Renal cortical epithelial cell (primary cell): ENCODE results near the gene NECTIN4. TPM values are rescaled to one million over a fixed set of nuclear protein-coding genes. Genes with fewer than 3 reads are reported as not detected.
A peak's percentile ranks its signal among the peaks of the same experiment; 100 is the strongest.

Source experiments
- DNase-seq: peaks from one replicate; pipeline ENCODE4 v3.0.0-alpha.2; 2011; ENCODE audit warnings: low read depth
- total RNA-seq: library from RNA; depleted of rRNA; stranded (reverse); fragments of >200 nt; gene quantifications from 2 replicates; pipeline ENCODE4 v1.2.3, GENCODE V29; 2014

Gene NECTIN4
- total RNA-seq, 1 donor from 2014 or later, result 0.75 TPM

- no peak for DNase-seq
Measured at GRCh38 chr1:161111527-161111926, 22.2 kb upstream of the NECTIN4 start.

GRCh38 chr1:161111117-161111516 is 21.8 kb upstream of the NECTIN4 start:
- no peak for DNase-seq

DNA sequence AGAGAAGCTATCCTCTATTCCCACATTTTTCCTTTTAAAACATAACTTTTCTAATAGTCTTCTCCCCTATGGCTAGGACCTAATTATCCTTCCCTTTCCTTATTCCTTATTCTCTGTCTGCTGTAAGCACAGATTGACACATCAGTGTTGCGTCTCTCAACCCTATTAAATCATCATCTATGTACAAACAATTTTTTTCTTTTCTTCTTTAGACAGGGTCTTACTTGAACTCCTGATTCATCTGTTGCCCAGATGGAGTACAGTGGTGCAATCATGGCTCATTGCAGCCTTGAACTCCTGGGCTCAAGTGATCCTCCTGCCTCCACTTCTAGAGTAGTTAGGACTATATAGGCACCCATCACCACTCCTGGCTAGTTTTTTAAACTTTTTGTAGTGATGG is 17.1 kb upstream of the NECTIN4 start:
- no peak for DNase-seq

- no peak for DNase-seq
Measured at GRCh38 chr1:161100556-161100955, 11.2 kb upstream of the NECTIN4 start.

GRCh38 chr1:161099090-161099802 is 9.9 kb upstream of the NECTIN4 start:
- no peak for DNase-seq

GRCh38 chr1:161098210-161099068 is 9.1 kb upstream of the NECTIN4 start, which contains the start of gene KLHDC9:
TSS of gene KLHDC9 (plus strand) at chr1:161098361. CDS start at chr1:161098536, 175 bp downstream.
- DNase-seq, result peak; percentile 88

- no peak for DNase-seq
Measured at GRCh38 chr1:161096530-161096929, 7.2 kb upstream of the NECTIN4 start.

DNA sequence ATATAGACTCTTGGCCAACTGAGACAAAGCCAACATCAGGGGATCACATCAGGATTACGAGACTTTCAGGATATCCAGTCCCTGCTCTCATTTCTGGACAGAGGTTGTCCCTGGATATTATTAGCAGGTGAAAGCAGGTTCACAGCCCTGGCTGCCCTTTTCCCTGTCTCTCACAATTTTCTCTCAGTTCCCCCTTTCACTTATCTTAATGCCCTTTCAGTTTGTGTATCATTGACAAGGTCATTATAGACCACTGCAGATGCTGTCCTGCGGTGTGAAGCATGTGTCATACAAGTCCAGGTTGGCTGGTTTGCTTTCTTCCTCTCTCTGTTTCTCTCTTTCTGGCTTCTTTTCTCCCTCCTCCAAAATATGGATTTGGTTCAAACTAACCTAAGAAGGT is 6.7 kb upstream of the NECTIN4 start:
- DNase-seq, result no peak

DNA sequence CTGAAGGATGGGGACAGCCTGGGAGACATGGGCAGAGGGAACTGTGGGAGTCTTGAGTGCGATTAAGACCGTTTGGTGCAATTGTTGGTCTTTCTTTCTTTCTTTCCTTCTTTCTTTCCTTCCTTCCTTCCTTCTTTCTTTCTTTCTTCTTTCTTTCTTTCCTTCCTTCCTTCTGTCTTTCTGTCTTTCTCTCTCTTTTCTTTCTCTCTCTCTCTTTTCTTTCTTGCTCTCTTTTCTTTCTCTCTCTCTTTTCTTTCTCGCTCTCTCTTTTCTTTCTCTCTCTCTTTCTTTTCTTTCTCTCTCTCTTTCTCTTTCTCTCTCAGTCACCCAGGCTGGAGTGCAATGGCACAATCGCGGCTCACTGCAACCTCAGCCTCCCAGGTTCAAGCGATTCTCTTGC is 5.9 kb upstream of the NECTIN4 start:
- DNase-seq, result no peak

DNA sequence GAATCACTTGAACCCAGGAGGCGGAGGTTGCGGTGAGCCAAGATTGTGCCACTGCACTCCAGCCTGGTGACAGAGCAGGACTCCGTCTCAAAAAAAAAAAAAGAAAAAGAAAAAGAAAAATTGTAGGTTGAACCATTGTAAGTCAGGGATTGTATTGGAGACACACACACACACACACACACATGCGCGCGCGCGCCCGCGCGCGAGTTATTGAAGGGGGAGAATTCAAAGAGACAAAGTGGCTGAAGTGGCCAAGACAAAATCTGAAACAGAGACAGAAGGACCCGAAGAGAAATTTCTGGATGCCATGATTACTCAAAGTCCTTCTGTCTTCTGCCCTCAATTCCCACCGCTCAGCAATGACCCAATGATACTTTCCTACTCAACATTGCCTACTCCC is 5.1 kb upstream of the NECTIN4 start:
- DNase-seq, result no peak

DNA sequence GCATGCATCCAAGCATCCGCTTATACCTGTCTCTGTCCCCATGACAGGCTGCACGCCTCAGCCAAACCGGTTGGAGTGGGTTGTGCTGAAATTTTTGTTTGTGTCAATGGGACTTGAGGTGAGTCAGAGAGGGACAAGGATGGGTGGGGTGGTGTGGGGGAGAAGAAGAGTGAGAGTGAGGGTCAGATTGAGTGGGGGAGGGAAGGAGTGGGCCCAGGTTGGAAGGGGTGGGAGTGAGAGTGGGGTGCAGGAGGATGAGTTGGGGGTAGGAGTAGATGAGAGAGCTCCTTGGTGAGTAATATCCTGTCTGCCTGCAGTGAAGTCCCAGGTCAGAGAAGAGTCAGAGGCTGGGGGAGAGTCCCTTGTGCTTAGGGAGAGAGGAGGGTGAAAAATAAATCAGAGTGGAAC is 3.3 kb upstream of the NECTIN4 start:
- peak; percentile 36 for DNase-seq

DNA sequence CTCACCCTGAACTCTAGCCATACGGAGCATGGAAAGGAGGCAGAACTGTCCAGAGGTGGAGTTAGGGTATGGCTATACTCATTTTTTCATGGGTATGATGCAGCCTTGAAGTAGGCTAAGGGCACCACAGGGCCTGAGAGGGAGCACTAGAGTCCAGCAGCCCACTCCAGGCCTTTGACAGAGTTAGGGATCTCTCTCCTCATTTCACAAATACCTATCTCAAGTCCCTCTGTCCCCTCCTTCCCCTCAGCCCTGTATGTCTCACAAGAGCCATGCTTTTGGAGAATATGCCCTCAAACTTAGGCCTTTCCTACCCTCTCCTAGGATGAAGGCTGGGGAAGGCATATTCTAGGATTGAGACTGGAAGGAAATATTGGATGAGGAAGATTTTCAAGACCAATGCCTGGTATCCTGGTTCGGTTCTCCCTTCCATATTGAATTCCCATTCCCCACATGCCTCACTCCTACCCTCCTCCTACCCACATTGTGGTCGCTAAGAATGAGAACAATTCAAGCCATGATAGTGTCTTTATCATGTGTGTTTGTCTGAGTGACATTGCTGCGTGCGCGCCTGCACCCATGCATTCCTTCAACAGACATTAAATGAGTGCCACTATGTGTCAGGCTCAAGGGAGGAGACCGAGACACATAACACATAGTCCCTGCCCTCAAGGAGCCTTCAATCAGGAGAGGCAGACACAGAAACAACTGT is 2.6 kb upstream of the NECTIN4 start:
- no peak for DNase-seq

- DNase-seq, result no peak
Measured at GRCh38 chr1:161091093-161091492, 1.7 kb upstream of the NECTIN4 start.

GRCh38 chr1:161090617-161091016 is 1.3 kb upstream of the NECTIN4 start:
- DNase-seq, result no peak

- no peak for DNase-seq
Measured at GRCh38 chr1:161089938-161090337, 580 bp upstream of the NECTIN4 start.

DNA sequence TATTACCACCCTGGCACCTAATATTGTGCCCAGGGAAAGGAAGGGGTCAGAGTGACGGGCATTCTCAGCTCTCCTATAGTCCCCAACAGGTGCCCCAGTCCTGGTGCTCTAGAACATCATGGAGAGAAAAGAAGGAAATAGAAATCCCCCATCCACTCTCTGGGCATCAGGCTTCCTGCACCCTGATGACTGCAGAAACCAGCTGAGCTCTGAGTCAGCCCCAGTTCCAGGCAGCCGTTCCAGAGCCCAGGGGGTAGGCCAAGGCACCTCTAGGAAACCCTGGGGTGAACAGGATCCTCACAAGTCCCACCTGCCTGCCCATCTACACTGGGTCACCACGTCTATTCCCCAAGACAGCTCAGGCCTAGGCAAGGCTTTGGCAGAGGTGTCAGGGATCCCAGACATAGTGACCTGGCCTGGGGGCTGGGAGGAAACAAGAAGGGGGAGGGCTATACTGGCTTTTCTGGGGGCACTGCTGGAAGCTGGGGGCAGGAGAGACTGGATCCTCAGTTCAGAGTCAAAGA is 709 bp downstream of the NECTIN4 start:
- peak; percentile 67 for DNase-seq

DNA sequence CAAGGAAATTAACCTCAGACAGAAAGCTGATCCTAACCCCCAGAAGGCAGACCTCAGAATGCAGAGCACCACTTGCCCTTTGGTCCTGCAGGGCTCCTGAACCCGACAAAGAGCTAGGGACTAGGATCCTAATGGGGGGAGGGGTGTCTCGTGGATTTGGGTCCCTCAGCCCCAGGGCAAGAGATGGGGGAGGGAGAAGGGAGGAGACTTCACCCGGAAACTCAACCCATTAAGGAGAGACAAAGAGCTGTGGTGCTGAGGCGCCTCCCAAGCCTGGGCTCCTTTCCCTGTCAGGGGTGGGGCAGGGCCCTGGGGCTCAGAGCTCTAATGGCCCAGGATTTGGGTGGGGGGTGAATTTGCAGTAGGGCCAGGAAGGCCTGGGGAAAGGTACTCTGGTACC is 2.9 kb downstream of the NECTIN4 start:
- no peak for DNase-seq

DNA sequence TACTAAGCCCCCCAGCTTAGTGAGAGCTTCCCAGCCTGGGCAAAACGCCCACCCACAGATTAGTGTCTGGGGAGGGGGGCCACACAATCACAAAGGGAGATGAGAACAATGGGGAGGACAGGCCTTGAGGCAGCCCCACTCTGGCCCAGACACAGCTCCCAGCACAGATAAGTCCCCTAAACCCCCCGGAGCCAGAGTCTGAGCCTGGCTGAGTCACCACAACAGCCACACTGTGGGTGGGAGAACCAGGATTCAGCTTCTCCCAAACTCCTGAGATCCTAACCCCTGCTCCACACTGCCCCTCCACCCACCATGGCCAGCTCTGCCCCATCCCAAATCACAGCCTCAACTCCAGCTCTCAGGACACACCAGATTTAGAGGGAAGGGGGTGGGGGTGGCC is 4.2 kb downstream of the NECTIN4 start:
- no peak for DNase-seq

DNA sequence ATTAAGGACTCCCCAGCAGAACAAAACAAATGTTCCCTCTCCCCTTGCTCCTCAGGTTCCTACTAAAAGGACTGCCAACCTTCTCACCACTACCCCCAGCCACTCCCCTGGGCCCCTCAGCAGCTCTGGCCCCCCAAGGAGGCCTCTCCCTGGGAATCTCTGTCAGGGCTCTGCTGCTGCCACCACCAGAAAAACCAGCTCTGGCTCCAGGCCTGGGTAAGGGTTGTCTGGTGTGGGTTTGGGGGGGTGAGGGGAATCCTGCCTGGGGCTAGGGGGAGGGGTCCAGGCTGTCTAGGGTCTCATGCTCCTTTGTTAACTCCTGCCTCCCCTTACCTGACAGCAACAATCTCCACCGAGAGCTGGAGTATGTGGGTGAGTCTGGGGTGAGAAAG is 4.8 kb downstream of the NECTIN4 start:
- no peak for DNase-seq

DNA sequence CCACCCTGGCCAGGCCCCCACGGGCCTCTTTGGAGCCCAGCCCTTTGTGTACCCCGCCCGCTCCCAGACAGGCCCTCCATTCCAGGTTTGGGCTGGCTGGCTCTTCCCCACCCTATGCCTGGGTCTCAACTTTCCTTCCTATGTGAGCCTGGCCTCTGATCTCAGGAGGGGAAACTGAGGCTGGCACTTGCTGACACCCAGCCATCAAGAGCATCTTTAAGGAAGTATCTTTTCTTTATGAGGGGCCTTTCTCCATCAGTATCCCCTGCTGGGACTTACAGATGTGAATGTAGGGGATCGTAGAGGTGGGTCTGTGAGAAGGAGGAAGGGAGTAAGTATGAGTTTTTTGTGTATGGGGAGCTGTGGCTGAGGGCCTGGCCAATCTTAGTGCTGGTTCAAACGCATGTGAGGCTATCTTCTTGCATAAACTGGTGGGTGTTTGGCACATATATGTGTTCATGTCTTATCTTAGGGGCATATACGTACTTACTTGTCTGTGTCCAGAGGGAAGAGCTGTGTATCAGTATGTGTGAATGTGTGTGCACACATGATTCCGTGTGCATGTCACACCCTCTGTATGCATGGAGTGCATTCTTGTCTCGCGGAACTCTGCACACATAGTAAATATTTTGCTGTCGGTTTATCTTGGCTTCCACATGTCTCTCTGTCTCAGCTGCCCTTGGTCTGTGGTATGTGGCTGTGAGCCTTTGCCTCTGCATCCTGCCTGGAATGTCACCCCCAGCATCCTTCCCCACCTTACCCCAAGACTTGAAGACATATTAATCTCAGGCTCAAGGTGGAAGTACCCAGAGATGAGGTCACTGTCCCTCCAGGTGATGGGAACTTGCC is 5.4 kb downstream of the NECTIN4 start:
- no peak for DNase-seq

GRCh38 chr1:161082996-161083747 is 6.2 kb downstream of the NECTIN4 start:
- DNase-seq, result peak; percentile 95
